Neural progenitor cell (in vitro differentiated cells): ENCODE results near the gene MYO1D.

Experiments used
- CTCF ChIP-seq: fragments of 200-600 bp; sonication (generic); IDR thresholded peaks from 2 replicates; pipeline ENCODE4 v1.5.1; 2017; ENCODE audit warnings: antibody characterized with exemption, mild to moderate bottlenecking
- EZH2 ChIP-seq: fragments of 200-600 bp; sonication (generic); IDR thresholded peaks from 2 replicates; pipeline ENCODE4 v1.6.1; 2017; ENCODE audit warnings: antibody characterized with exemption, mild to moderate bottlenecking, moderate library complexity
- EZH2phosphoT487 ChIP-seq: fragments of 200-600 bp; sonication (generic); IDR thresholded peaks from 2 replicates; pipeline ENCODE4 v1.6.1; 2017; ENCODE audit warnings: antibody characterized with exemption

- TF ChIP-seq CTCF (no peak), EZH2 (no peak), EZH2phosphoT487 (no peak)
Observed at GRCh38 chr17:32722733-32723132, 154.2 kb downstream of the MYO1D start.
